ENCODE results near the gene ZNF445.

The ZNF445 gene

GRCh38 chr3:44396200-44397171 lies 81.0 kb downstream of the ZNF445 start:
- no peak for DNase-seq

GRCh38 chr3:44395714-44396113 lies 81.8 kb downstream of the ZNF445 start:
- no peak for DNase-seq

- no peak for DNase-seq
Measured at GRCh38 chr3:44392489-44392888, 85.0 kb downstream of the ZNF445 start.

GRCh38 chr3:44387404-44387803 lies 90.1 kb downstream of the ZNF445 start:
- DNase-seq = no peak

Data from CD4-positive, alpha-beta T cell treated with Interleukin-1 beta for 1 hour (primary cell).